ENCODE measurements around the gene IMPDH2. TPM values are rescaled to one million over a fixed set of nuclear protein-coding genes. Genes with fewer than 3 reads are reported as not detected.

The IMPDH2 gene
- total RNA-seq, 1 donor from 2014 or later, result 271 TPM

- no peaks in the 10 kb centered on the region for H3F3A ChIP-seq (ENCODE audit: low read depth)
- no peak overlapping the region for H3K4me2 ChIP-seq
- H2AFZ ChIP-seq (replicated peaks), result no peak overlapping the region
- H3K27me3 Mint-ChIP-seq (ENCODE audit: insufficient read depth, low read depth), result peaks cover 3% of the 10 kb centered on the region
- H3K4me3 Mint-ChIP-seq, result no peak overlapping the region
- peaks cover 4% of the 10 kb centered on the region for H4K20me1 ChIP-seq (ENCODE audit: low read depth)
- no peaks in the 10 kb centered on the region for H3K9me3 Mint-ChIP-seq
- no peak for DNase-seq (ENCODE audit: low spot score)
- H3K27ac ChIP-seq, result no peak overlapping the region
- H3K4me3 ChIP-seq, result no peak overlapping the region
- TF ChIP-seq EZH2 (IDR thresholded peaks at IDR 0.05) (no peak), EZH2phosphoT487 (IDR thresholded peaks at IDR 0.05) (no peak), CTCF (IDR thresholded peaks at IDR 0.05) (no peak)
- no peaks in the 10 kb centered on the region for H3K27me3 ChIP-seq
- no peaks in the 10 kb centered on the region for H3K4me1 Mint-ChIP-seq
- H3K4me1 ChIP-seq, result no peaks in the 10 kb centered on the region
- peaks cover 46% of the 10 kb centered on the region for H3K79me2 ChIP-seq (ENCODE audit: low read depth)
- no peaks in the 10 kb centered on the region for H3K36me3 ChIP-seq
- H3K9ac ChIP-seq, result no peak overlapping the region
- H3K36me3 Mint-ChIP-seq, result peaks cover 28% of the 10 kb centered on the region
- H3K9me3 ChIP-seq (ENCODE audit: low read depth), result no peaks in the 10 kb centered on the region
- peak overlapping the region; percentile 25 for H3K27ac Mint-ChIP-seq
These were observed 28.8 kb upstream of the IMPDH2 start for GRCh38 chr3:49058011-49058410.

- no peaks in the 10 kb centered on the region for H3K4me1 ChIP-seq
- no peaks in the 10 kb centered on the region for H3F3A ChIP-seq (ENCODE audit: low read depth)
- no peak overlapping the region for H3K27ac ChIP-seq
- no peak for DNase-seq (ENCODE audit: low spot score)
- Mint-ChIP-seq H3K4me1 (no peaks in the 10 kb centered on the region), H3K9me3 (no peaks in the 10 kb centered on the region), H3K36me3 (peaks cover 31% of the 10 kb centered on the region), H3K27me3 (ENCODE audit: insufficient read depth, low read depth) (peaks cover 3% of the 10 kb centered on the region), H3K4me3 (no peak overlapping the region), H3K27ac (no peak overlapping the region)
- no peaks in the 10 kb centered on the region for H3K27me3 ChIP-seq
- peaks cover 45% of the 10 kb centered on the region for H3K79me2 ChIP-seq (ENCODE audit: low read depth)
- no peak overlapping the region for H2AFZ ChIP-seq (replicated peaks)
- no peak overlapping the region for H3K4me3 ChIP-seq
- no peaks in the 10 kb centered on the region for H3K9me3 ChIP-seq (ENCODE audit: low read depth)
- peaks cover 3% of the 10 kb centered on the region for H4K20me1 ChIP-seq (ENCODE audit: low read depth)
- no peak overlapping the region for H3K9ac ChIP-seq
- no peak for TF ChIP-seq EZH2 (IDR thresholded peaks at IDR 0.05)
- no peak for TF ChIP-seq CTCF (IDR thresholded peaks at IDR 0.05)
- no peak for TF ChIP-seq EZH2phosphoT487 (IDR thresholded peaks at IDR 0.05)
- H3K4me2 ChIP-seq, result no peak overlapping the region
- H3K36me3 ChIP-seq, result no peaks in the 10 kb centered on the region
These were observed 28.1 kb upstream of the IMPDH2 start for GRCh38 chr3:49057268-49057667.

- Mint-ChIP-seq H3K36me3 (peaks cover 46% of the 10 kb centered on the region), H3K4me3 (no peak overlapping the region), H3K27me3 (ENCODE audit: insufficient read depth, low read depth) (no peaks in the 10 kb centered on the region), H3K9me3 (no peaks in the 10 kb centered on the region), H3K4me1 (no peaks in the 10 kb centered on the region), H3K27ac (no peak overlapping the region)
- H3K4me1 ChIP-seq, result no peaks in the 10 kb centered on the region
- H3K36me3 ChIP-seq, result peaks cover 5% of the 10 kb centered on the region
- H4K20me1 ChIP-seq (ENCODE audit: low read depth), result peaks cover 19% of the 10 kb centered on the region
- H3K27ac ChIP-seq, result no peak overlapping the region
- peaks cover 30% of the 10 kb centered on the region for H3K79me2 ChIP-seq (ENCODE audit: low read depth)
- H3K27me3 ChIP-seq, result no peaks in the 10 kb centered on the region
- H3K9ac ChIP-seq, result no peak overlapping the region
- H2AFZ ChIP-seq (replicated peaks), result no peak overlapping the region
- DNase-seq (ENCODE audit: low spot score), result no peak
- TF ChIP-seq EZH2phosphoT487 (IDR thresholded peaks at IDR 0.05) (no peak), EZH2 (IDR thresholded peaks at IDR 0.05) (no peak), CTCF (IDR thresholded peaks at IDR 0.05) (no peak)
- no peak overlapping the region for H3K4me2 ChIP-seq
- H3F3A ChIP-seq (ENCODE audit: low read depth), result no peaks in the 10 kb centered on the region
- H3K4me3 ChIP-seq, result no peak overlapping the region
- H3K9me3 ChIP-seq (ENCODE audit: low read depth), result no peaks in the 10 kb centered on the region
These were observed 25.2 kb upstream of the IMPDH2 start for GRCh38 chr3:49054344-49054862.

Measured in neural progenitor cell (in vitro differentiated cells).